ENCODE results near the gene PAQR6.

GRCh38 chr1:156220226-156220625, 27.6 kb downstream of the PAQR6 start:
- TF ChIP-seq POLR2A (IDR thresholded peaks at IDR 0.05): no peak
- no peak for TF ChIP-seq CTCF (IDR thresholded peaks at IDR 0.05)

Measured in lower leg skin (tissue), 3 donors.